ENCODE measurements around the gene ZNF697.
"Not testable (repeated sequence)": the region's sequence is repeated elsewhere in the genome, so short reads cannot be mapped to it uniquely, and the experiment has no call there.

Gene ZNF697

DNA sequence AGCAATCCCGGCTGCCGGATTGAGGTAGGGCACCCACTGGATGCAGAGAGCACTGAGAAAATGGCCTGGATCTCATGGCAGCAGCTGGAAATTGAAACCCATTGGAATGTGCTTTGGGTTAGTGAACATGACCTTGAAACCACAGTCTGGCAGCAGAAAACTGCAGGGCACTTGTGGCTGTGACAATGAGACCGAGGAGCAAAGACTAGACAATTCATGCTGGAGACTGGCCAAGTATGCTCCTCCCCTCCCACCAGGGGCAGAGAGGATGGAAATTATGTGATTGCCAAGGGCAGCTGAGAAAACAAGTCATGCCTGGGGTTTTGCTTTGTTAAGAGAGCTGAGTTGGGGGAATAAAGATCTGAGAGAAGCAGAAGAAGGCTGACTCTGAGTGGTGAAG, 60.7 kb downstream of the ZNF697 start:
- H3K79me2 ChIP-seq (ENCODE audit: insufficient read depth, low read length), result no peaks in the 10 kb centered on the region
- no peaks in the 10 kb centered on the region for H4K20me1 ChIP-seq (ENCODE audit: low read depth, low read length)
- H3K9ac ChIP-seq (ENCODE audit: low read length), result no peak overlapping the region
- H3K9me3 ChIP-seq (ENCODE audit: insufficient read depth, low read length), result no peaks in the 10 kb centered on the region
- no peaks in the 10 kb centered on the region for H3F3A ChIP-seq (ENCODE audit: insufficient read depth)
- no peak overlapping the region for H3K4me2 ChIP-seq (ENCODE audit: low read depth, low read length, poor library complexity, severe bottlenecking)
- H3K4me3 ChIP-seq (ENCODE audit: insufficient read depth, low read length, poor library complexity, severe bottlenecking), result no peak overlapping the region
- no peak overlapping the region for H3K27ac ChIP-seq (ENCODE audit: low read depth, low read length)
- no peaks in the 10 kb centered on the region for H3K27me3 ChIP-seq (ENCODE audit: low read length)
- no peak overlapping the region for H2AFZ ChIP-seq (ENCODE audit: low read depth, low read length, severe bottlenecking)
- H3K9me2 ChIP-seq (replicated peaks; ENCODE audit: insufficient read depth, low read length), result no peaks in the 10 kb centered on the region
- no peaks in the 10 kb centered on the region for H3K36me3 ChIP-seq (ENCODE audit: low read length)
- no peak for TF ChIP-seq EZH2phosphoT487 (conservative IDR thresholded peaks at IDR 0.05; ENCODE audit: low read length)
- TF ChIP-seq, protein P1, sequence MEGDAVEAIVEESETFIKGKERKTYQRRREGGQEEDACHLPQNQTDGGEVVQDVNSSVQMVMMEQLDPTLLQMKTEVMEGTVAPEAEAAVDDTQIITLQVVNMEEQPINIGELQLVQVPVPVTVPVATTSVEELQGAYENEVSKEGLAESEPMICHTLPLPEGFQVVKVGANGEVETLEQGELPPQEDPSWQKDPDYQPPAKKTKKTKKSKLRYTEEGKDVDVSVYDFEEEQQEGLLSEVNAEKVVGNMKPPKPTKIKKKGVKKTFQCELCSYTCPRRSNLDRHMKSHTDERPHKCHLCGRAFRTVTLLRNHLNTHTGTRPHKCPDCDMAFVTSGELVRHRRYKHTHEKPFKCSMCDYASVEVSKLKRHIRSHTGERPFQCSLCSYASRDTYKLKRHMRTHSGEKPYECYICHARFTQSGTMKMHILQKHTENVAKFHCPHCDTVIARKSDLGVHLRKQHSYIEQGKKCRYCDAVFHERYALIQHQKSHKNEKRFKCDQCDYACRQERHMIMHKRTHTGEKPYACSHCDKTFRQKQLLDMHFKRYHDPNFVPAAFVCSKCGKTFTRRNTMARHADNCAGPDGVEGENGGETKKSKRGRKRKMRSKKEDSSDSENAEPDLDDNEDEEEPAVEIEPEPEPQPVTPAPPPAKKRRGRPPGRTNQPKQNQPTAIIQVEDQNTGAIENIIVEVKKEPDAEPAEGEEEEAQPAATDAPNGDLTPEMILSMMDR (IDR thresholded peaks at IDR 0.05; ENCODE audit: insufficient read depth, low read length, poor library complexity, severe bottlenecking), result no peak

DNA sequence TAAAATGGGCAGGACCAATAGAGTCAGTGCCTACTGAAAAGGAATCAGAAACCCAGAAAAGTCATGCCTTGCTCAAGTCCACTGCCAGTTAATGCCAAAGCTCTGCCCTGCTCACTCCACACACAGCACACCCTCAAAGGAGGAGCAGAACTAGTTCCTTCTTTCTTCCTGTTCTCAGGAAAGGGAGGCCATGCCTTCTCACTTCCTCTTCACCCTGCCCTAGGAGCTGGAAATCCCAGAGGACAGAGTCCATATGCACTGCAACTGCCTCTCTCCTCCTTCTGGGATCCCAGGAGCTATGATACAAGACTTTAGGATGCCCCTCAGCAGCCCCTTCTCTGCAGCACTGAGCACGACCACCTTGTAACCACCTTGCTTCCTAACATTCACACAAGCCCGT, 62.3 kb downstream of the ZNF697 start:
- H3K4me3 ChIP-seq (ENCODE audit: insufficient read depth, low read length, poor library complexity, severe bottlenecking); H3K4me2 ChIP-seq (ENCODE audit: low read depth, low read length, poor library complexity, severe bottlenecking); H3K9ac ChIP-seq (ENCODE audit: low read length); H4K20me1 ChIP-seq (ENCODE audit: low read depth, low read length); H3K27ac ChIP-seq (ENCODE audit: low read depth, low read length); H3K27me3 ChIP-seq (ENCODE audit: low read length); H3K36me3 ChIP-seq (ENCODE audit: low read length); H2AFZ ChIP-seq (ENCODE audit: low read depth, low read length, severe bottlenecking); H3K9me3 ChIP-seq (ENCODE audit: insufficient read depth, low read length); H3F3A ChIP-seq (ENCODE audit: insufficient read depth); H3K9me2 ChIP-seq (replicated peaks; ENCODE audit: insufficient read depth, low read length); H3K79me2 ChIP-seq (ENCODE audit: insufficient read depth, low read length): not testable (repeated sequence)

GRCh38 chr1:119582801-119583200, 65.3 kb downstream of the ZNF697 start:
- Histone ChIP-seq H3K79me2 (ENCODE audit: insufficient read depth, low read length) (no peaks in the 10 kb centered on the region), H2AFZ (ENCODE audit: low read depth, low read length, severe bottlenecking) (no peak overlapping the region), H3K9me2 (replicated peaks; ENCODE audit: insufficient read depth, low read length) (no peaks in the 10 kb centered on the region), H3F3A (ENCODE audit: insufficient read depth) (no peaks in the 10 kb centered on the region), H3K27me3 (ENCODE audit: low read length) (no peaks in the 10 kb centered on the region), H3K36me3 (ENCODE audit: low read length) (no peaks in the 10 kb centered on the region), H3K9me3 (ENCODE audit: insufficient read depth, low read length) (no peaks in the 10 kb centered on the region), H3K4me3 (ENCODE audit: insufficient read depth, low read length, poor library complexity, severe bottlenecking) (no peak overlapping the region), H4K20me1 (ENCODE audit: low read depth, low read length) (no peaks in the 10 kb centered on the region), H3K27ac (ENCODE audit: low read depth, low read length) (no peak overlapping the region), H3K9ac (ENCODE audit: low read length) (no peak overlapping the region), H3K4me2 (ENCODE audit: low read depth, low read length, poor library complexity, severe bottlenecking) (no peak overlapping the region)
- no peak for TF ChIP-seq EZH2phosphoT487 (conservative IDR thresholded peaks at IDR 0.05; ENCODE audit: low read length)
- TF ChIP-seq, protein P1 (IDR thresholded peaks at IDR 0.05; ENCODE audit: insufficient read depth, low read length, poor library complexity, severe bottlenecking), result peak; percentile 22

GRCh38 chr1:119581076-119581475, 67.0 kb downstream of the ZNF697 start:
- H3K4me3 ChIP-seq (ENCODE audit: insufficient read depth, low read length, poor library complexity, severe bottlenecking); H3K9me3 ChIP-seq (ENCODE audit: insufficient read depth, low read length); H3K9me2 ChIP-seq (replicated peaks; ENCODE audit: insufficient read depth, low read length); H2AFZ ChIP-seq (ENCODE audit: low read depth, low read length, severe bottlenecking); H3K36me3 ChIP-seq (ENCODE audit: low read length); H4K20me1 ChIP-seq (ENCODE audit: low read depth, low read length); H3K4me2 ChIP-seq (ENCODE audit: low read depth, low read length, poor library complexity, severe bottlenecking); H3K27ac ChIP-seq (ENCODE audit: low read depth, low read length); H3F3A ChIP-seq (ENCODE audit: insufficient read depth); H3K9ac ChIP-seq (ENCODE audit: low read length); H3K27me3 ChIP-seq (ENCODE audit: low read length); H3K79me2 ChIP-seq (ENCODE audit: insufficient read depth, low read length): not testable (repeated sequence)

All from SU-DHL-6 (cell line).